AG04450 (cell line): ENCODE results near the gene MPHOSPH10. TPM values are rescaled to one million over a fixed set of nuclear protein-coding genes. Genes with fewer than 3 reads are reported as not detected.

Source experiments
- CTCF ChIA-PET: fragments of 300-600, 350-600 bp; formaldehyde crosslinking; extraction: SDS; loops from one replicate; lab custom pipeline; 2022; ENCODE audit warnings: antibody characterized with exemption, inconsistent platforms; lab: Charles Lee
- POLR2A ChIA-PET: fragments of 350-600 bp; formaldehyde crosslinking; extraction: SDS; loops from one replicate; lab custom pipeline; 2021; ENCODE audit warnings: antibody characterized with exemption, inconsistent platforms; lab: Yijun Ruan, JAX
- DNase-seq: peaks from one replicate; pipeline ENCODE4 v3.0.0-alpha.2; 2011; ENCODE audit warnings: low read depth, low spot score
- H3K27ac ChIP-seq: one replicate; pipeline ENCODE4 v1.5.1; 2012; ENCODE audit warnings: low read depth, low read length, control low read depth
- H3K27me3 ChIP-seq: one replicate; pipeline ENCODE4 v1.6.0; 2012; ENCODE audit warnings: low read length; ENCODE audit not compliant: control insufficient read depth, insufficient read depth
- H3K4me3 ChIP-seq: 2 replicates; pipeline ENCODE4 v1.5.1; 2011; ENCODE audit warnings: mild to moderate bottlenecking, low read depth, low read length, control low read depth
- H3K9me3 ChIP-seq: 2 replicates; pipeline ENCODE4 v1.5.1; 2012; ENCODE audit warnings: low read length; ENCODE audit not compliant: control insufficient read depth, insufficient read depth
- CTCF ChIP-seq: IDR thresholded peaks from 2 replicates; pipeline ENCODE4 v1.5.1; 2011; ENCODE audit warnings: low read depth, low read length, control low read depth, inconsistent platforms
- polyA plus RNA-seq: library from polyadenylated mRNA; depleted of rRNA; stranded (reverse); fragments of >200 nt; gene quantifications from 2 replicates; pipeline ENCODE4 v1.2.3, GENCODE V29; 2011

MPHOSPH10 gene
- polyA plus RNA-seq, 1 experiment, result 23.3 TPM

DNA sequence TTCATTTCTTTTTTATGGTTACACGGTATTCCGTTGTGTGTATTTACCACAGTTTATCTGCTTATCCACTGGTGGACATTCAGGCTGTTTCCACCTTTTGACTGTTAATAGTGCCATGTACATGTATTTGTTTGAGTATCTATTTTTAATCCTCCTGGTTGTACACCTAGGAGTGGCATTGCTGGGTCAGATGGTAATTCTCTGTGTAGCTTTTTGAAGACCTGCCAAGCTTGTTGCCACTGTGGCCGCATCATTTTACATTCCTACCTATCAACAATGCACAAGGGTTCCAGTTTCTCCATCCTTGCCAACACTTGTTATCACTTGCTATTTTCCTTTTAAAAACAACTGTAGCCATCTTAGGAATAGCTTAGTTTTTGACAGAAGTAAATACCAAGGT lies 13.3 kb downstream of the MPHOSPH10 start:
- Histone ChIP-seq H3K4me3 (no peak overlapping the region), H3K9me3 (no peaks in the 10 kb centered on the region), H3K27me3 (no peaks in the 10 kb centered on the region), H3K27ac (no peak overlapping the region)
- POLR2A ChIA-PET, result no interaction called here
- no peak for DNase-seq
- CTCF ChIA-PET, result interaction anchor here (0.5 to 1.0 kb wide), 2 partner anchors 43 to 293 kb away, joined by 3 to 5 read pairs; no protein-coding TSS in a partner anchor
- TF ChIP-seq CTCF, result no peak

DNA sequence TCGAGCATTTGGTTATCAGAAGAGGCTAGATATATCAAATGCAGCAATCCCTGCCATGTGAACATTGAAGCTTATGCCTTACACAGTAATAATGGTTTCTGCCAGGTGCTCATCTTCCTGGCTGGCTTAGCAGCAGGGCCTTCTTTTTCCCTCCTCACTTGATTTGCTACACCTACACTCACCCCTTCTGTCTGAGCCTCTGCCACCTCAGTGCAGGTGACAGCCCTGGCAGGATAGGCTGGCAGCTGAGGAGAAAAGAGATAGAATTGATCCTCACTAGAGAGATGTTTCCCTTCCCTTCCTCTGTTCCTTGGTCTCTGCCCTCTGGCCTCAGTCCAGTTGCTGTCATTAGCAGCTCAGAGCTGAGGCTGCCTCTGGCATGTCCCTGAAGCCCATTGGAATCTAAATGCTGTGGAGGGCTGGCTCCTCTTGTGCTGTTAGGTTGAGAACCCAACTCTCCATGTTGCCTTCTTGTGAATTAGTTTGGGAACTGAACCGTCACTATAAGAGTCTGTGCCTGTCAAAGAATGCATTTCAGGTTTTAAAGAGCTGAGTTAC lies 18.2 kb downstream of the MPHOSPH10 start:
- H3K27me3 ChIP-seq, result no peaks in the 10 kb centered on the region
- H3K27ac ChIP-seq, result no peak overlapping the region
- H3K4me3 ChIP-seq, result no peak overlapping the region
- ChIA-PET CTCF (interaction anchor here (0.6 to 1.1 kb wide), 2 partner anchors 9 to 48 kb away, joined by 3 to 5 read pairs; no protein-coding TSS in a partner anchor), POLR2A (interaction anchor here (2.1 kb wide), 1 partner anchor 18 kb away, joined by 4 read pairs; the partner anchor contains the start of gene MPHOSPH10)
- TF ChIP-seq CTCF, result no peak
- DNase-seq, result no peak
- no peaks in the 10 kb centered on the region for H3K9me3 ChIP-seq

DNA sequence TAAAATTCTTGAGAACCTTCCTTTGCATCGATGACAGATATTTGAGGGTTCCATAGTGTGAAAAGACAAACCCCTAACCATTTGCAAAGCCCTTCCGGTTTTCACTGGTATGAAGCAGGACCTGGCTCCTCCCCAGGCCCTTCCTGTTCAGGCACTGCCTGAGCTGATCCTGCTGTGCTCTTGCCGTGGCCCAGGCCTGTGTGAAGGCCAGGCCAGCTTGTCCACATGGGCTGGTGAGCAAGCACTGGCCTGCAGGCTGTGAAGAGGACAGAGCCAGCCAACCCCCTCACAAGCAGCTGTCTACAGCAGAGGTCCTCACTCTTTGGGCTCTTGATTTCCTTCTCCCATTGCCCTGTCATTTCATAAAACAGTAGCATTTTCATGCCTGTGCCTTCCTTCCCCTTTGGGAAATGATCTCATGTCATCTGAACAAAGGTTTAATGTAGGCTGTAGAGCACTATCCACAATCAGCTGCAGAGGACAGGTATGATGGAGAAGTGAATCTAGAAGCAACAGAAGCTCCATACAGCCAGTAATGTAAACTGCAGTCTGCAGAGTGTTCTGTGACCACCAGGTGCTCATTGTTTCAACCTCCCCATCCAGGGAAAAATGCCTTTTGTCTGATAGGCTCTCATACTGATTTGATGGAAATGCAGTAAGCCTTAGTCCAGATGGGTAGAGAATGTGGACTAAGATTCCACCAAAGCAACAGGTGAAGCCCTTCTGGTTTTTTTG lies 19.8 kb downstream of the MPHOSPH10 start:
- POLR2A ChIA-PET, result interaction anchor here (0.9 to 2.1 kb wide), 2 partner anchors 20 to 82 kb away, joined by 3 to 4 read pairs; partner anchors contain the start of genes MPHOSPH10 and NAGK

GRCh38 chr2:71151620-71152019 lies 21.2 kb downstream of the MPHOSPH10 start:
- no peak for TF ChIP-seq CTCF
- Histone ChIP-seq H3K27ac (no peak overlapping the region), H3K27me3 (peaks cover 6% of the 10 kb centered on the region), H3K4me3 (no peak overlapping the region), H3K9me3 (no peaks in the 10 kb centered on the region)
- DNase-seq, result no peak
- ChIA-PET POLR2A (no interaction called here), CTCF (interaction anchor here (0.6 kb wide), 1 partner anchor 72 kb away, joined by 3 read pairs; no protein-coding TSS in a partner anchor)

More for the DNA sequence above, 19.8 kb downstream of the MPHOSPH10 start:
- CTCF ChIA-PET, result interaction anchor here (1.6 kb wide), 1 partner anchor 80 kb away, joined by 3 read pairs; no protein-coding TSS in a partner anchor
- DNase-seq, result no peak
- Histone ChIP-seq H3K27ac (no peak overlapping the region), H3K27me3 (peaks cover under 1% of the 10 kb centered on the region), H3K9me3 (no peaks in the 10 kb centered on the region), H3K4me3 (no peak overlapping the region)
- TF ChIP-seq CTCF, result no peak
